NK-92 (cell line): ENCODE measurements around the gene CFHR4.
"Not testable (repeated sequence)": the region's sequence is repeated elsewhere in the genome, so short reads cannot be mapped to it uniquely, and the experiment has no call there.

ENCODE experiments used
- DNase-seq: peaks from one replicate; lab custom pipeline; 2025; ENCODE audit not compliant: unreplicated experiment; lab: John Stamatoyannopoulos, UW

CFHR4 gene

GRCh38 chr1:196887515-196888239, at the start of gene CFHR4:
Gene CFHR4 (plus strand): TSS chr1:196888052. CDS start chr1:196888151, 99 bp downstream.
- DNase-seq, result no peak

DNA sequence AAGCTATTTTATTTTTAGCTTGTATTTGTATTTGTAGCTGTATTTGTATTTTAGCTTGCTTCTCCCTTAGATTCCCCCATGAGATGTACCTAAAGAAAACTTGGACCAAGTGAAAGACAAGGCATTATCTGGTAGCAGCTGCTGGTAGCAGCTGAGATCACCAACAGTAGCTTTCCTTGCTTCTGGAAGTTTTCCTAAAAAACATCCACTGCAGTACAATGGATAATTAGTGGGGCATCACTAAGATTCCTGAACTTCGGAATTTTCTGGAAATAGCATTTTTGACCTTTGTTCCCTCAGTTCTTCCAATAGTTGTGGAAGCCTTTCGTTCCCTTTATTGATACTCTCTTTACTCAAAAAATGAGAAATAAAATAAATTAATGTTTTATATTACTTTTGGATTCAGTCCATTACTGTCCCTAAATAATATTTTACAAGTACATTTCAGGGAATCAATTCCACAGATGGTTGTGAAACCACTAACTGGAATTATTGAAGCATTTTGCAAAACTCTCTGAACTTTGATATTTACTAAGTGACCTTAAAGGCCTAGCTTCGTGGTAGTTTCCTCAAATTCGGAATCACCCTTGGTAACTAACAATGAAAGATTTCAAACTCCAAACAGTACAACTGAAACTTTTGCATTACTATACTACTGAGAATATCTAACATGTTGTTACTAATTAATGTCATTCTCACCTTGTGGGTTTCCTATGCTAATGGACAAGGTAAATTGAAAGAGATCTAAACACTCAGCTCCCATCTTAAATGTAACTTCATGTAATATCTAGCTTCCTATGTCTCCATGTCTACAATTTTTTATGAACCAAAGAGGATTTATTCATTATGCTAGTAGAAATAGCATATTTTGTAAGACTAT, 38.0 kb upstream of the CFHR4 start:
- DNase-seq, result not testable (repeated sequence)

DNA sequence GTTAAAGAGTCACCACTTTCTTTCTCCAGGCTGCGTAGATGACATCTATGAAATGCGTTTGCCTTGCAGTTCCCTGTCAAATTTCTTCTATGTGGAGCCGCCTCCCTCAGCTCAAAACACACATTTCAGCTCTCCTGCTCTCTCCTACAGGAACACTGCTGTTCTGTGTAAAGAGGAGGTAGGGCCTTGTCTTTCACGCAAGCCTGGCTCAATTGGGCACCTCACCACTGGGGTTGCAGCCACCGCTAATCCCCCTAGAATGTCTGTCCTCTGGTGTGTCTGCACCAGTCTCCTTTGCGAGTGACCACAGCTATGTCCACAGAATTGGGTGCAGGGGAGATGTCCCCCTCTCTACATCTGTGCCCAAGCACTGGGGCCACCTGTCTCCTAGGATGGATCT, 31.8 kb upstream of the CFHR4 start:
- no peak for DNase-seq

GRCh38 chr1:196857188-196857587, 30.7 kb upstream of the CFHR4 start:
- no peak for DNase-seq

- no peak for DNase-seq
Observed at GRCh38 chr1:196858811-196859210, 29.0 kb upstream of the CFHR4 start.

DNA sequence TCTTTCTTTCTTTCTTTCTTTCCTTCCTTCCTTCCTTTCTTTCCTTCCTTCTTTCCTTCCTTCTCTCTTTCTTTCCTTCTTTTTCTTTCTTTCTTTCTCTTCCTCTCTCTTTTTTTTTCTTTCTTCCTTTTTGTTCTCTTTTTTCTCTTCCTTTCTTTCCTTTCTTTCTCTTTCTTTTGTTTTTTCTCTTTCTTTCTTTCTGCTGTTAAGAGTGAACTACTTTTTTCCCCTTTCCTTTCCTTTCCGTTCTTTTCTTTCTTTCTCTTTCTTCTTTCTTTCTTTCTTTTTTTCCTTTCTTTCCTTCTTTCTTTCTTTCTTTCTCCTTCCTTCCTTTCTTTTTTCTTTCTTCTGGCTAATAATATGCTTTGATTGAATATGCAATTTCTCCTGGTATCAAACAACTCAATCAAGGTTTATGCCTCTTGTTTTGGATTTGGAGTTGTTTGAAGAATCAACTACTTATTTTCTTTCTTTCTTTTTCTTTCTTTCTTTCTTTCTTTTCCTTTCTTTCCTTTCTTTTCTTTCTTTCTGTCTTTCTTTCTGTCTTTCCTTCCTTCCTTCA, 27.4 kb upstream of the CFHR4 start:
- no peak for DNase-seq

DNA sequence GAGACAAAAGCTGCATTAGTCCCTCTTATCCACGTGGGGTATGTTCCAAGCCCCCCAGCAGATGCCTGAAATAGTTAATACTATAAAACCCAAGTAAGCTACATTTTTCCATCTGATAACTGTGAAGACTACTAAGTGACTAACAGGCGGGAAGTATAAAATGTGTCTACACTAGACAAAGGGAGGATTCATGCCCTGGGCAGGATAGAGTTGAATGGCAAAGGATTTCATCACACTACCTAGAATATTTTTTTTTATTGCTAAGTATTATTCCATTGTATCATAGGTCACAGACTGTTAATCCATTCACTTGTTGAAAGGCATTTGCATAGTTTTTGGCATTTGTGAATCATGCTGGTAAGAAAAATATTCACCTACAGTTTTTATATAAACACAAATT, 26.4 kb upstream of the CFHR4 start:
- DNase-seq, result no peak

DNA sequence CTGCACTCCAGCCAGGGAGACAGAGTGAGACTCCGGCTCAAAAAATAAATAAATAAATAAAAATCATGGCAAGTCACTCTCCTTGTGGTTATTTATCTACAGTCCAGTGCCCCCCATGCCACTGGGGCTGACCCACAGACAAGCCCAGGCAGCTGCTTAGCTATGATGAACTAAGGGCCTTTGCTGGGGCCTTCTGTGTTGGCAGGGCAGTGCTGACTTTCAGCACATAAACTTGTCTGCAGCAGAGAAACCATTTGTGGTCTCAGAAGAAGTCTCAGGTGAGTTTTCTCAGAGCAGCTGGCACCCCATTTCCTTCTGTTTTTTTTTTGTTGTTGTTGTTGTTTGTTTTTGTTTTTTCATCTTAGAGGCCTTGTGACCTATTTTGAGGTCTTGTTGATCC, 20.9 kb upstream of the CFHR4 start:
- DNase-seq, result no peak

GRCh38 chr1:196873385-196873784, 14.5 kb upstream of the CFHR4 start:
- DNase-seq, result no peak

DNA sequence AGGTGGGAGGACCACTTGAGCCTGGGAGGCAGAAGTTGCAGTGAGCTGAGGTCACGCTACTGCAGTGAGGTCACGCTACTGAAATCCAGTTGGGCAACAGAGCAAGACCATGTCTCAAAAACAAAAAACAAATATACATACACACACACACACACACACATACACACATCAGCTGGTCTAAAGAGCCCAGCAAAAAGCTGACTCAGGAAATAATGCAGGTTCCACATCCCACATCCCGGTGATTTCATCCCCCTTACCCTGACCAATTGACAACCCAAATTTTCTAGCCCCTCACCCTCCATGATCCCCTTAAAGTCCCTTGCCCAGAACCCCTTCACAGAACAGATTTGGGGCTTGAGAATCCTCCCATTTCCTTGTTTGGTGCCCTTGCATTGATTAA, 11.9 kb upstream of the CFHR4 start:
- DNase-seq, result no peak

GRCh38 chr1:196877964-196878363, 9.9 kb upstream of the CFHR4 start:
- no peak for DNase-seq

GRCh38 chr1:196886560-196886959, 1.3 kb upstream of the CFHR4 start:
- DNase-seq, result not testable (repeated sequence)

DNA sequence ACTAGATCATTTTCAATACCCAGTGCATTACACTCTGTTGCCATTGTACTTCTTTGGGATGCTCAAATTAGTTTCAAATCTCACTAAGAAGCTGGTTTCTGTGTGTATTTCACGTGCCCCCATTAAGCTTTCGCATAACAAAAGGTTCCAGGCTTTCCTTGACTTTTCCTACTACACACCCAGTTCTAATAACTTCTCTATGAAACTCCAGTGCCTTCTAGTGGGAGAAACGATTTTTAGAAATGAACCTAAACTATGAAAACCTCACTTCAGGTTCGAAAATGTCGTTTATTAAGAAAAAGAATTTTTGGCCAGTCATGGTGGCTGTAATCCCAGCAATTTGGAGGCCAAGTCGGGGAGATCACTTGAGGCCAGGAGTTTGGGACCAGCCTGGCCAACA, 2.8 kb downstream of the CFHR4 start:
- no peak for DNase-seq

GRCh38 chr1:196891251-196891650, 3.4 kb downstream of the CFHR4 start:
- DNase-seq, result no peak

- no peak for DNase-seq
Observed at GRCh38 chr1:196896355-196896754, 8.5 kb downstream of the CFHR4 start.

- DNase-seq, result no peak
Observed at GRCh38 chr1:196897158-196897828, 9.4 kb downstream of the CFHR4 start.

- DNase-seq, result no peak
Observed at GRCh38 chr1:196902344-196902743, 14.5 kb downstream of the CFHR4 start.

- DNase-seq, result no peak
Observed at GRCh38 chr1:196910215-196910614, 22.4 kb downstream of the CFHR4 start.

DNA sequence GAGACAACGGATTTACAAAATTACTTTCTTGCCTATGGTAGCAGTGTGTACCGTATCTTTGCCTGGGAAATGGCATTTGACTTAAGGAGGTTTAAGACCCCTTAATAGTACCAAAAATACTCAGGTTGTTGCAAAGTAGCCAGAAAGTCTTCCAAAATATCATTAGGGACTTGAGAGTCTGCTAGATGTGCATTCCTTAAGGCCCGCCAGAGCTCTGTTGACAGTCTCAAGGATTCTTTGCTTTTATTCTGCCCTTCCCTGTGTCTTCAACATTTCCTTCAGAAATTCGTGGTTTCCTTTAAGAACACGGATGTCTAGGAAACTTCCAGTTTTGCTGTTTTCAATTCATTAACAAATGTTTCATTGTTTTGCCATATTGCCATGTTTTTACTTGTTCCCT, 24.4 kb downstream of the CFHR4 start:
- DNase-seq, result not testable (repeated sequence)

DNA sequence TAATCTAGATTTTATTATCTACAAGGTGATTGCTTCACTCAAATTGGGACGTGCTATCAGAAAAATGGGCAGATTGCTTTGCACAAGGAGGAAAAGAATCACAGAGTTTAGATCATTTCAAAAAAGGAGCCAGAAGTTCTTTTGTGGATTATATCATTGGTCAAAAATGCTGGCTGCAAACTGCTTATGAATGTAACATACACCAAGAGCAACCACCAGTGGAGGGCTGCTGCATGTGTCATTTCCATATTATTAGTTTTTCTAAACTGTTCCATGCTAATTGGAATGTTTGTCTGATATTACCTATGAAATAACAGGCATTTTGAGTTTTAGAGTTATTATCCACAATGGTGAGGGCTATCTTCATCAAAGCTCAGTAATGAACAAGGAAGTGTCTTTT, 39.0 kb downstream of the CFHR4 start:
- DNase-seq, result not testable (repeated sequence)

DNA sequence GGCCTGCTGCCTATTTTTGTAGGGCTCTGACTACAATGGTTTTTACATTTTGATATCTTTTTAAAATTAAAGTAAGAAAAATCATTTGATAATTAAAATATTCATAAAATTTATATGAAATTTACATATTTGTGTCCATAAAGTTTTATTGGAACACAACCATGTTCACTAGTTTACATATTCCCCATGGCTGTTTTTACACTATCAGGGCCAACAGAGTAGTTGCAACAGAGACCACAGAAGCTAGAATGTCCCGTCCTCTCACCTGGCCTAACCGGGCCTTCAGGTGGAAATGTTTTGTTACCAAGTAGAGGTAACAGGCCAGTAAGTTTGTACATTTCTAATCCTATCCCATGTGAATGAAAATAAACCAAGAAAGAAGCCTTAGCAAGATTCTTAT, 45.0 kb downstream of the CFHR4 start:
- not testable (repeated sequence) for DNase-seq
